DOHH2 (cell line): ENCODE measurements around the gene FYB1.

Experiments
- CTCF ChIP-seq: fragments of 200-600 bp; sonication (generic); IDR thresholded peaks from one replicate; pipeline ENCODE4 v1.5.1; 2014; ENCODE audit warnings: antibody characterized with exemption, mild to moderate bottlenecking, low read depth, low read length; ENCODE audit not compliant: poor library complexity, severe bottlenecking
- EZH2phosphoT487 ChIP-seq: fragments of 200-600 bp; sonication (generic); IDR thresholded peaks from 2 replicates; pipeline ENCODE4 v1.6.1; 2017; ENCODE audit warnings: borderline replicate concordance, mild to moderate bottlenecking, antibody characterized with exemption, low read length, moderate library complexity, mixed read lengths

GRCh38 chr5:39215857-39216256 is 3.5 kb downstream of the FYB1 start:
- TF ChIP-seq CTCF (no peak), EZH2phosphoT487 (no peak)
